Prostate gland (tissue), 2 donors: Measurements from ENCODE around the gene LYRM9.

Experiments
- POLR2A ChIP-seq: fragments of 450-650 bp; IDR thresholded peaks from one replicate; pipeline ENCODE4 v1.6.1; 2016; ENCODE audit warnings: antibody characterized with exemption, mild to moderate bottlenecking
- TF ChIP-seq, protein P1 (sequence below), 4 experiments: fragments of 200-600 bp in 2 of 4; fragments of 450-650 bp in 2 of 4; sonication (generic) in 2 of 4; IDR thresholded peaks; 1 replicate in 3 of 4; 2 replicates in 1 of 4; pipeline ENCODE4 v1.5.1; 2016 to 2019; ENCODE audit warnings: antibody characterized with exemption in 4 of 4, mild to moderate bottlenecking in 2 of 4, moderate library complexity in 2 of 4

DNA sequence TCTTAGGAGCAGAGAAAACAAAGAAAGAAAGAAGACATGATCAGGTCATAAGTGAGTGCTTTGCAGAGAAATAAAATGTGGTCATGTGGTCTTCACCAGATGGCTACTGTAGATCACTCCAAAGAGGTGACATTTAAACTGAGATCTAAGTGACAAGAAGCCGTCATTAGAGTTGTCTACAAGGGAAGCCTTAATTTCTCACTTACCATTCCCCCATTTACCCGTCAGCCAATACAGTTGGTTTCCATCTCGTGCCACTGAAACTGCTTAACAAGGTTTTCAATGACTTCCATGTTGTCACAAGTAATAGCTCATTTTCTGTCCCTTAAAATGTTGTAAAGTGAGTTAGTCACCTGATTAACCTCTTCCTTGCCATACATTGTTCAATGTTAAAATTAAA is 6.4 kb upstream of the LYRM9 start:
- TF ChIP-seq POLR2A: no peak
- TF ChIP-seq, protein P1, sequence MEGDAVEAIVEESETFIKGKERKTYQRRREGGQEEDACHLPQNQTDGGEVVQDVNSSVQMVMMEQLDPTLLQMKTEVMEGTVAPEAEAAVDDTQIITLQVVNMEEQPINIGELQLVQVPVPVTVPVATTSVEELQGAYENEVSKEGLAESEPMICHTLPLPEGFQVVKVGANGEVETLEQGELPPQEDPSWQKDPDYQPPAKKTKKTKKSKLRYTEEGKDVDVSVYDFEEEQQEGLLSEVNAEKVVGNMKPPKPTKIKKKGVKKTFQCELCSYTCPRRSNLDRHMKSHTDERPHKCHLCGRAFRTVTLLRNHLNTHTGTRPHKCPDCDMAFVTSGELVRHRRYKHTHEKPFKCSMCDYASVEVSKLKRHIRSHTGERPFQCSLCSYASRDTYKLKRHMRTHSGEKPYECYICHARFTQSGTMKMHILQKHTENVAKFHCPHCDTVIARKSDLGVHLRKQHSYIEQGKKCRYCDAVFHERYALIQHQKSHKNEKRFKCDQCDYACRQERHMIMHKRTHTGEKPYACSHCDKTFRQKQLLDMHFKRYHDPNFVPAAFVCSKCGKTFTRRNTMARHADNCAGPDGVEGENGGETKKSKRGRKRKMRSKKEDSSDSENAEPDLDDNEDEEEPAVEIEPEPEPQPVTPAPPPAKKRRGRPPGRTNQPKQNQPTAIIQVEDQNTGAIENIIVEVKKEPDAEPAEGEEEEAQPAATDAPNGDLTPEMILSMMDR (IDR thresholded peaks at IDR 0.05): no peak
